RWPE2 (cell line): ENCODE results near the gene PEPD.

Experiments
- ATAC-seq: fragments of 200-7000 bp; cut with Tn5 transposase; 3 replicates; pipeline ENCODE4 v1.9.1; 2021; ENCODE audit warnings: low read depth
- DNase-seq: peaks from one replicate; pipeline ENCODE4 v3.0.0-alpha.2; 2020; ENCODE audit warnings: low spot score
- H3K27ac ChIP-seq: fragments of 450-650 bp; 2 replicates; pipeline ENCODE4 v1.5.1; 2017; ENCODE audit warnings: mild to moderate bottlenecking; ENCODE audit not compliant: poor library complexity, severe bottlenecking
- H3K27me3 ChIP-seq: fragments of 250-450 bp; sonication (Bioruptor Pico); 2 replicates; pipeline ENCODE4 v1.5.1; 2021; ENCODE audit warnings: mild to moderate bottlenecking, moderate library complexity; ENCODE audit not compliant: insufficient read depth, poor library complexity, severe bottlenecking
- H3K36me3 ChIP-seq: fragments of 250-450 bp; sonication (Bioruptor Pico); 2 replicates; pipeline ENCODE4 v1.5.1; 2020; ENCODE audit warnings: low read depth, mild to moderate bottlenecking, moderate library complexity
- H3K4me1 ChIP-seq: fragments of 250-450 bp; sonication (Bioruptor Pico); 2 replicates; pipeline ENCODE4 v1.5.1; 2021; ENCODE audit warnings: mild to moderate bottlenecking, moderate library complexity; ENCODE audit not compliant: insufficient read depth, poor library complexity, severe bottlenecking
- H3K4me3 ChIP-seq: fragments of 250-450 bp; sonication (Bioruptor Pico); 2 replicates; pipeline ENCODE4 v1.5.1; 2021; ENCODE audit warnings: mild to moderate bottlenecking, moderate library complexity; ENCODE audit not compliant: severe bottlenecking
- H3K9me3 ChIP-seq: fragments of 250-450 bp; sonication (Bioruptor Pico); 2 replicates; pipeline ENCODE4 v1.5.1; 2021; ENCODE audit warnings: mild to moderate bottlenecking, moderate library complexity; ENCODE audit not compliant: severe bottlenecking
- TF ChIP-seq, protein P1 (sequence below): fragments of 450-650 bp; IDR thresholded peaks from one replicate; pipeline ENCODE4 v1.5.1; 2017; ENCODE audit warnings: mild to moderate bottlenecking, moderate library complexity; ENCODE audit not compliant: poor library complexity, severe bottlenecking

PEPD gene

DNA sequence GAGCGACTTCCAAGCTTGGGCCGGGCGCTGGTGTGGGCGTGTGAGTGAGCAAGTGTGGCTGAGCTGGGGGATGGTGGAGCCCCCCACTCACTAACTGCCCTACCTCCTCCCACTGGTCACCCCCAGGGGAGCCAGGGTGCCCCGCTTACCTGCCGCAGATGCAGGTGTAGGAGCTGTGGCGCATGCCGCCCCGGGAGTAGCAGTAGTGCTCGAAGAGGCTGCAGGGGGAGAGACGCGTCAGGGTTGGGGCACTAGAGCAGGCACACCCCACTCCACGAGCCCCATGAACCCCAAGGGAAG is 108.2 kb downstream of the PEPD start:
- Histone ChIP-seq H3K4me1 (no peaks in the 10 kb centered on the region), H3K27ac (no peak overlapping the region), H3K4me3 (no peak overlapping the region), H3K36me3 (no peaks in the 10 kb centered on the region), H3K27me3 (no peaks in the 10 kb centered on the region), H3K9me3 (no peaks in the 10 kb centered on the region)
- ATAC-seq (no peak), DNase-seq (no peak)
- TF ChIP-seq, protein P1, sequence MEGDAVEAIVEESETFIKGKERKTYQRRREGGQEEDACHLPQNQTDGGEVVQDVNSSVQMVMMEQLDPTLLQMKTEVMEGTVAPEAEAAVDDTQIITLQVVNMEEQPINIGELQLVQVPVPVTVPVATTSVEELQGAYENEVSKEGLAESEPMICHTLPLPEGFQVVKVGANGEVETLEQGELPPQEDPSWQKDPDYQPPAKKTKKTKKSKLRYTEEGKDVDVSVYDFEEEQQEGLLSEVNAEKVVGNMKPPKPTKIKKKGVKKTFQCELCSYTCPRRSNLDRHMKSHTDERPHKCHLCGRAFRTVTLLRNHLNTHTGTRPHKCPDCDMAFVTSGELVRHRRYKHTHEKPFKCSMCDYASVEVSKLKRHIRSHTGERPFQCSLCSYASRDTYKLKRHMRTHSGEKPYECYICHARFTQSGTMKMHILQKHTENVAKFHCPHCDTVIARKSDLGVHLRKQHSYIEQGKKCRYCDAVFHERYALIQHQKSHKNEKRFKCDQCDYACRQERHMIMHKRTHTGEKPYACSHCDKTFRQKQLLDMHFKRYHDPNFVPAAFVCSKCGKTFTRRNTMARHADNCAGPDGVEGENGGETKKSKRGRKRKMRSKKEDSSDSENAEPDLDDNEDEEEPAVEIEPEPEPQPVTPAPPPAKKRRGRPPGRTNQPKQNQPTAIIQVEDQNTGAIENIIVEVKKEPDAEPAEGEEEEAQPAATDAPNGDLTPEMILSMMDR = no peak

DNA sequence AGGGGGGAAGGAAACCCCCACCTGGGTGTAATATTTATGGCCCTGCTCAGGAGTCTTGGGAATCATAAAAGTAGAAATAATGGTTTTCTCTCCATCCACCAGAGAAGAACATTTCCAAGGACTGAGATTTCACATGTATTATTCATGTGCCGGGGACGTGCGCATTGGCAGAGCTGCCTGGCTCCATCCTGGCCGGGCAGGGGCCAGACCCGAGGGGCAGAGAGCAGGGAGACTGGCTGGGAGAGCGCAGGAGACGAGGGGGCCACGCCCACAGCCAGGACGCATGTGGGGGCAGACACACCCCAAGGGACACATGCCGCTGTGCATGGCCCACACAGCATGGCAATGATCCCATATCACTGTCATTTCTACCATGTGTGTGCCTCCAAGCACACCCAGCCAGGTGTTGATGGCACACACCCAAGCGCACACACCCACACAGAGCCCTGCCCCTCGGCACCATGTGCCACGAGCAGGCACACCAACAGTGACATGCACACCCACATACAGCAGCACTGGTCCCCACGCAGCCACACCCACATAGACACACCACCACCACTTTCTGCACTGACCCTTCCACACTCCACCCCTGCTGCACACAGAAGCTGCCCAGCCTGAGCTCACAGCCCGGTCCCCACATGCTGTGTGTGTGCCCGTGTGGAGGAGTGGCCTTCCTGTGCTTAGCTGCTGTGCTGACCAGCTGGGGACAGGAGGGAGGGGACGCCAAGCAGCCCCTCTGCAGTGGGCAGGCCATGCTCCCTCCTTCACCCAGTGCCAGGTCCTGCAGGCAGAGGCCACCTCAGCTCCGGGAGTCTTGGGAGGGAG is 108.8 kb downstream of the PEPD start:
- no peak for ATAC-seq
- TF ChIP-seq, protein P1 = no peak
- H3K4me3 ChIP-seq = no peak overlapping the region
- DNase-seq = no peak
- no peaks in the 10 kb centered on the region for H3K27me3 ChIP-seq
- H3K4me1 ChIP-seq = no peaks in the 10 kb centered on the region
- H3K9me3 ChIP-seq = no peaks in the 10 kb centered on the region
- H3K27ac ChIP-seq = no peak overlapping the region
- H3K36me3 ChIP-seq = no peaks in the 10 kb centered on the region

- TF ChIP-seq, protein P1 = no peak
- H3K4me3 ChIP-seq = no peak overlapping the region
- no peak for ATAC-seq
- no peaks in the 10 kb centered on the region for H3K9me3 ChIP-seq
- no peaks in the 10 kb centered on the region for H3K27me3 ChIP-seq
- no peak for DNase-seq
- H3K27ac ChIP-seq = no peak overlapping the region
- no peaks in the 10 kb centered on the region for H3K36me3 ChIP-seq
- no peaks in the 10 kb centered on the region for H3K4me1 ChIP-seq
Measured at GRCh38 chr19:33411621-33412180, 109.9 kb downstream of the PEPD start.

GRCh38 chr19:33410915-33411401 is 110.6 kb downstream of the PEPD start:
- TF ChIP-seq, protein P1 = no peak
- no peak overlapping the region for H3K27ac ChIP-seq
- no peaks in the 10 kb centered on the region for H3K27me3 ChIP-seq
- H3K4me3 ChIP-seq = no peak overlapping the region
- ATAC-seq = no peak
- no peaks in the 10 kb centered on the region for H3K4me1 ChIP-seq
- no peaks in the 10 kb centered on the region for H3K36me3 ChIP-seq
- no peaks in the 10 kb centered on the region for H3K9me3 ChIP-seq
- no peak for DNase-seq
